Measurements from ENCODE around the gene AFF1.

- TF ChIP-seq CTCF (IDR thresholded peaks at IDR 0.05; ENCODE audit: low read depth, low read length, missing input control) (no peak), MAX (IDR thresholded peaks at IDR 0.05) (no peak), SP1 (IDR thresholded peaks at IDR 0.05) (no peak), ZBTB33 (IDR thresholded peaks at IDR 0.05) (no peak), YY1 (IDR thresholded peaks at IDR 0.05) (no peak)
Observed at GRCh38 chr4:87147116-87147515, 212.3 kb downstream of the AFF1 start.

Measured in liver (tissue), 3 donors.